Forelimb muscle (tissue), 1 donor: ENCODE measurements around the gene GDAP1L1. TPM values are rescaled to one million over a fixed set of nuclear protein-coding genes. Genes with fewer than 3 reads are reported as not detected.
"Not testable (repeated sequence)": the region's sequence is repeated elsewhere in the genome, so short reads cannot be mapped to it uniquely, and the experiment has no call there.

Experiments used
- DNase-seq: peaks from one replicate; pipeline ENCODE4 v3.0.0-alpha.2; 2013; ENCODE audit warnings: low read depth
- polyA plus RNA-seq: library from polyadenylated mRNA; unstranded; fragments of 120-200 nt; gene quantifications from one replicate; pipeline ENCODE4 v1.2.1, GENCODE V29; 2013; ENCODE audit not compliant: insufficient read length

GDAP1L1 gene
- polyA plus RNA-seq, 1 donor, result 0.46 TPM

DNA sequence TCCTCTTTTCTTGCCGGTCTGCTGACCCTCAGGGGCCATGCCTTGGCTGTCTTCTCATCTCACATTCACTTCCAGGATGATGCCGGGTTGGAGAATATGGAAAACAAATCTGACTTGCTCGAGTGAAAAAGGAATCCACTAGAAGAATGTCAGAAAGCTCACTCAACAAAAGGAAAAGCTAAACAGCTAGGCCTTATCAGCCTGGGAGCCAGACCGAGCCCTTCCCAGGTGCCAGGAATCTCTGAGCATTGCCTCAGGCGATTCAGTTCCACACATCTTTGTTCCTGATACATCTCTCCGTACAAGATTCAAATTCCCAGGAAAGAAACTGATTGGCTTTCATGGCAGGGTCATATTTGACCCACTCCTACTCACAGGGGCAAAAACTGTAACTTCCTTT, 27.3 kb upstream of the GDAP1L1 start:
- DNase-seq, result no peak

DNA sequence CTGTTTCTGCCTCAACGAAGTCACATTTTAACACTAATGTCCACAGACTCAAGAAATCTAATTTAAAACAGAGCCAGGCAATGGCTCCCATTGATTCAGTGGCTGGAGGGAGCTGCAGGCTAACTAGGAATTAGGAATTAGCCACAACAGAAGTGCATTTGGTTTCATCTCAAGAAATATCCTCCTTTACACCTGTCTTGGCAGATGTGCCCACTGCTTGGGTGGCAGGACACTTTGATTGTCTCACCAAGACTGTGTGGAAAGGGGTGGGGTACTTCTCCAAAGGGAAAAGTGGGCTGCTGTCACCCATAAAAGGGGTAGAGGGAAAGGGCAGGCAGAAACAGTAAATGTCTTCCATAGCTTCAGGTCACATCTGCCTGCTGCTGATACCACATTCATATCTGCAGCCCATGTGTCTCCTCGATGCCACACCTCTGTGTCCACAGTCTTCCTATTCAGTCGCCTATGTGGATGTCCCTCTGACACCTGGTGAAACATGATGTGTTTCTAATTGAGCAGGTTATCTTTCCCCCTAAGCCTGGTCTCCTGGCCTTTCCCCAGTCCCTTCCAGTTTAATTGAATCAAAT, 25.6 kb upstream of the GDAP1L1 start:
- DNase-seq, result no peak

- DNase-seq, result no peak
Observed at GRCh38 chr20:44222027-44222426, 25.1 kb upstream of the GDAP1L1 start.

DNA sequence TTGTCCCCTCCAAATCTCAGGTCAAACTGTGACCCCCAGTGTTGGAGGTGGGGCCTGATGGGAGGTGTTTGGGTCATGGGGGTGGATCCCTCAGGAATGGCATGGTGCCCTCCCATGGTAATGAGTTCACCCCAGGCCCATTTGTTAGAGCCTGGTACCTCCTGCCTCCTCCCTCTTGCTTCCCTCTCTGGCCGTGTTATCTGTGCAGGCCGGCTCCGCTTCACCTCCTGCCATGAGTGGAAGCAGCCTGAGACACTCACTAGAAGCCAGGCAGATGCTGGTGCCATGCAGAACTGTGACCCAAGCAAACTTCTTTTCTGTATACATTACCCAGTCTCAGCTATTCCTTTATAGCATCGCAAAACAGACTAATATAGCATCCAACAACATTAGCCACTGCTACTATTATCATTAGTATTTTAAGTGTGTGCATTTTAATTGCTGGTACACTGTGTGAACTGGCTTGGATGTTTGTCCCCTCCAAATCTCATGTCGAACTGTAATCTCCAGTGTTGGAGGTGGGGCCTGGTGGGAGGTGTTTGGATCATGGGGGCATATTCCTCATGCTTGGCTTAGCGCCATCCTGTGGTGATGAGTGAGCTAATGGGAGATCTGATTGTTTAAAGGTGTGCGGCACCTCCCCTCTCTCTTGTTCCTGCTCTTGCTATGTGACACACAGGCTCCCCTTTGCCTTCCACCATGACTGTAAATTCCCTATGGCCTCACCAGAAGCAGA, 24.3 kb upstream of the GDAP1L1 start:
- no peak for DNase-seq

GRCh38 chr20:44223721-44224120, 23.4 kb upstream of the GDAP1L1 start:
- DNase-seq, result no peak

DNA sequence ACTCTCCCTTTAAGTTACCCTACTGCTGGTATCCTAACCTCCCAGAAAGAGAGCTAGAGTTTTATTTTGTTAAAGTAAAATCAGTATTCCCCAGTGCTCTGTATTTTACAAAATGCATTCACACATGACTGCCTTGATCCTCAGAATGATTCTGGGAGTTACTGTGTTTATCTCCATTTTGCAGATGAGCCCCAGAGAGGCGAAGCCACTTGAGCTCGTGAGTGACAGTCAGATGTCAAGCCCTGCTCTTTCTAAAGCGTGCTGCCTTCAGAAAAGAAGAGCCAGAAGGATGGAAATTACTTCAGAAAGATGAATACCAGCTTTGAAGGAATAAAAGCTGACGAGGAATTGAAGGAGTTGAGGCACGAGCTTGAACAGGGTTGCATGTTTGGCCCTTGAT, 22.5 kb upstream of the GDAP1L1 start:
- DNase-seq, result no peak

DNA sequence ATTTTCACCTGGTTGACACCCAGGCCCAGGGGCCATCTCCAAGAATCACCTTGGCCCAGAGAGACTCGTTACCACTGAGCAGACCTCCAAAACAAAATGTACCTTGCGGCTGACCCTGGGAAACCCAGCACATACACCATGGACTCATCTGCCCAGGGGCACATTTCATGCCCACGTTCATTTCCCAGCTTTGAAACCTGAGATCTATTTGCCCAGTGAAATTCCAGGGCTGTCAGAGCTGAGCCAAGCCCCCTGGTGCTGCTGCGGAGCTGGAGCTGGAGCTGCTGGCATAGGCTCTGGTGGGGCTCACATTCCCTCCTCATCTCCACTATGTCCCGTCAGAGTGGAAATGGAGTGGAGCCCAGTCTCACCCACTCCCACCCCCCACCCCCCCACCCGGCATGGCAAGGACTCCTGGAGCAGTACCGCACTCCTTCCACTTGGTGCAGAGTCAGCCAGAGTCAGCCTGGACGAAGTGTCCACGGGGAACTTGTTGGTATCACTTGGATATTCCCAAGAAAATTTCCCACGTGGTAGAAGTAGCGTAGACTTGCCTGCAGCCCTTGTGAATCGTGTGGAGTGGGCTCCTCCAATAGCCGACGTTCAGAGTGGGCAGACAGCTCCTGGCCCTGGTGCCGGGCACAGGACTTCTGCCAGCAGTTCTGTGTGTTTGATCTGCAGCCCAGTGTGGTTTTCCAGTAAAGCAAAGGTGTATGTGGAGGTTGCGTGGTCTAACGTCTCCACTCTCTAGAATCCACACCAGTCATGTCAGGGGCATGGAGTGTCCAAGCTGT, 18.4 kb upstream of the GDAP1L1 start:
- DNase-seq, result no peak

GRCh38 chr20:44231193-44231592, 15.9 kb upstream of the GDAP1L1 start:
- DNase-seq, result no peak

DNA sequence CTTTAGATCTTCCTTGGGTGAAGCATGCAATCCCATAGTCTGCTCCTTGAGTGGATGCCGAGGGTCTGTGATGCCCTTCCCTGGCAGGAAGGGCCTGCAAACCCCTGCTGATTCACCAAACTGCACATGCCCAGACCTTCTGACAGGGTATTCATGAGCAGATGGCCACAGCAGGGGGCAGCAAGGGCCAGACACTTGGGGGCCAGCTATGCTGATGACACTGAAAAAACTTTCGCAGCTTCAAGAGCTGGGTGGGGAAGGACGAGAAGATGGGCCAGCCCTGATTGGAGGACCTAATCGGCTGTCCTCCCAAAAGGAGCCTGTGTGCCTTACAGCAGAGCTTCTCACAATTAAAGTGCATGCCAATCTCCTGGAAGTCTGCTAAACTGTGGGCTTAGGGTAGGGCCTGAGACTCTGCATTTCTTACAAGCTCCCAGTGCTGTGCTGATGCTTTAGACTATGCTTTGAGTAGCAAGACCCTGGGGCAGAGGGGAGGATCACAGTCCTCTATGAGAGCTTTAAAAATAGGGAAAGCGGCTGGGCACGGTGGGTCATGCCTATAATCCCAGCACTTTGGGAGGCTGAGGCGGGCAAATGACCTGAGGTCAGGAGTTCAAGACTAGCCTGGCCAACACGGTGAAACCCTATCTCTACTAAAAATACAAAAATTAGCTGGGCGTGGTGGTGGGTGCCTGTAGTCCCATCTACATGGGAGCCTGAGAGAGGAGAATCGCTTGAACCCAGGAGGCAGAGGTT, 15.2 kb upstream of the GDAP1L1 start:
- no peak for DNase-seq

GRCh38 chr20:44232469-44232856, 14.6 kb upstream of the GDAP1L1 start:
- DNase-seq, result not testable (repeated sequence)

DNA sequence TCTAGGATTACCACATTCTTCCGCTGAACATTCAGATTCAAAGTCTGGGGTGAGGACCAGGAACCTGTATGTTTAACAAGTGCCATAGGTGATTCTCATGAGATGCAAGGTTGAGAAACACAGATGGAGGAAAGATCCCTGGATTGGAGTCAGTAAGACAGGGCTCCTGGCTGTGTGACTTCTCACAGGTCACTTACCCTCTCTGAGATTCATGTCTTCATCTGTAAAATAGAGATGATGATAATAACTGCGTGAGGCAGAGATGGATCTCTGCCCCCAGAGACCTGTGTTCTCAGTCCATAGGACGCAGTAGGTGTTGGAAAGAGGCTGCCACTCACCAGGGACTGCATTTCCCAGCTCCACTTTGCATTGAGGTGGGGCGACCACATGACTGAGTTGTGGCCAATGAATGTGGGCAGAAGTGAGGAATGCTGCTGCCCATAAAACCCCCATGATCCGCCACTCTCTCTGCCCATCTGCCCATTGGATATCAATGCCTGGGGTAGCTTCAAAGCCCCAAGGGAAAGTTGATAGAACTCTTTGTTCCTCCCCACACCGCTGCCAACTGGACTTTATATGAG, 13.6 kb upstream of the GDAP1L1 start:
- DNase-seq, result no peak

DNA sequence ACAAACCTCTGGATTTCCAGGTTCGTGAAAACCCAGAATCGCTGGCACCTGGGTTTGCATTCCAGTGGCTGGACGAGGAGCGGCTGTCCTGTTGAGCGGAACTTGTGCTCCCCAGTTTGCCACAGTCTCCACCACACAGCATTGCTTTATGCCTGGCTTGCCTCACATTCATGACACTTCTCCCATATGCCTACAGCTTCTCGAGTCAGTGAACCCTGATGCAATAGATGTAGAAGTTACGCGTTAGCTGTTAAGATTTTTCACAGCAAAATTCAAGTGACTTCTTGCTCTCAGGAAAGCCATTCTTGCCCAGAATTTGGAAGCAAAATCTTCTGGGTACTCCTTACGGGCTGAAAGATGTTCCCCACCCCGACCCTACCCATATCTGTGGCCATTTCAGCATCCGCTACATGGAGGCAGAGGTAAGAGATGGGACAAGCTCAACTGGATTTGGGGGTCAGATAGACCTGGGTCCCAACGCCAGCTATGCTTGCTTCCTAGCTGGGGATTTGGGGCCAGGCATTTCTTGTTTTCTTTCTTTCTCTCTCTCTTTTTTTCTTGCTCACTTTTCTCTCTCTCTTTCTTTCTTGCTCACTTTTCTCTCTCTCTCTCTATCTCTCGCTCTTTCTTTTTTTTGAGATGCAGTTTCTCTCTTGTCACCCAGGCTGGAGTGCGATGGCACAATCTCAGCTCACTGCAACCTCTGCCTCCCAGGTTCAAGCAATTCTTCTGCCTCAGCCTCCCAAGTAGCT, 12.4 kb upstream of the GDAP1L1 start:
- no peak for DNase-seq

DNA sequence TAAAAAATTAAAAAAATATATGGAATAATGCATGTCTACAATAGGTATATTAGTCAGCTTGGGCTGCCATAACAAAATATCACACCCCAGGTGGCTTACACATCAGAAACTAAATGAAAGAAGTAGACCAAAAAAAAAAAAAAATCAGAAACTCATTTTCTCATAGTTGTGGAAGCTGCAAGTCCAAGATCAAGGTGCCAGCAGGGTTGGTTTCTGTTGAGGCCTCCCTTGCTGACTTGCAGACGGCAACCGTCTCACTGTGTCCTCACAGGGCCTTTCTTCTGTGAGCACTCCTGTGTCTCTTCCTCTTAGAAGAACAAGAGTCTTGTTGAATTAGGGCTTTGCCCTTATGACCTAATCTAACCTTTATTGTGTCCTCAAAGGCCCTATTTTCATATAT, 11.4 kb upstream of the GDAP1L1 start:
- DNase-seq, result no peak

GRCh38 chr20:44236840-44237239, 10.3 kb upstream of the GDAP1L1 start:
- not testable (repeated sequence) for DNase-seq

- DNase-seq, result no peak
Observed at GRCh38 chr20:44241796-44242195, 5.3 kb upstream of the GDAP1L1 start.

DNA sequence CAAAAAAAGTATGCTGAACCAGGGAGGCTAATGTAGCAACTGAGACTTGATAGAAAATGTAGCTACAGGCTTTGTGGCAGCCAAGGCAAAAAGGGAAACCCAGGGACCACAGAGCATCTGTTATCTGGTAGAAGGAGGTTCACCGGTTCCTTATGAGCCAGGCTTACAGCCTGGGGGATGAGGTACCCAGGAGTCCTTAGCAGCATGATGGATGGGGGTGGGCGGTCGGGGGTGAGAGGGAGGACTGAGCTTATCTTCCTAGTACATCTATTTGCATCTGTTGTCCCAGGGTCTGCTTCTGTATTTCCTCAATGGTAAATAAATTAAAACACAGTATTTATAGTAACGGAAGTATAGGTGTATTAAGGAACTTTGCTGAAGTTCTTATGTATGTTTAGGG, 1.1 kb upstream of the GDAP1L1 start:
- no peak for DNase-seq

DNA sequence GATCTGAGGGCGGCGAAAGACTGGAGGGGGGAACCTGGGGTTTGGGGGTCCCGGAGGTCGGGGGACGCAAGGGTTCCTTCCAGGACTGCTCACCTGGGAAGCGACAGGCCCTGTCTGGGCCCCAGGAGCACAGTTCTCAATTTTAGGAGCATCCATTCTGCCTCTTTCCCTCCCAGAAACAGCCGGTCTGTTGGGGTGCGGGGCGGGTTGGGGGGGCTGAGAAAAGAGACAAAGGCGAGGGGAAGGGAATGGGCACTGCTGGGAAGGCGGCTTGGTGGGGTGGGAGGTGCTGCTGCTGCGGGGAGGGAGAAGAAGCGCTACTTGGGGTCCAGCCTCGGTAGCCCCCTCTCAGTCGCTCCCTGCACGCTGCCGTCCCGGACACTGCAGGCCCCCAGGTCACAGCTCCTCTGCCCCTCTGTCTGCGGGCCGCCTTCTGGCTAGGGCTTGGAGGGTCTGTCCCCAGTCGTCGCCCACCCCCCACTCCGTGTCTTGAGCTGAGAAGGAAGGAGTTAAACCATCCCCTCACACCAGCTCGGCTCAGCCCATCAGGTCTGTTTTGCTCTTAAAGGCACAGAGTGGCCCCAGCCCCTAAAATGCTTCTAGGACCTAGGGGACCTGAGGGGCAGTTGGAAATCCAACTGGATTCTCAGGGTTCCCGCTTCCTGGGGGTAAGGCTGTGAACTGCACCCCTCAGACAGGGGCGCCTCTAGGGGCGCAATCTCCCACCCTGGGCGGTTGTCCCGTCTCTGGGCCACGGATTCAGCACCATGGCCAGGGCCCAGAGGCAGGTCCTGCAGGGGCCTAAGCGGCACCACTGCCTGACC, 690 bp downstream of the GDAP1L1 start:
- DNase-seq, result no peak

DNA sequence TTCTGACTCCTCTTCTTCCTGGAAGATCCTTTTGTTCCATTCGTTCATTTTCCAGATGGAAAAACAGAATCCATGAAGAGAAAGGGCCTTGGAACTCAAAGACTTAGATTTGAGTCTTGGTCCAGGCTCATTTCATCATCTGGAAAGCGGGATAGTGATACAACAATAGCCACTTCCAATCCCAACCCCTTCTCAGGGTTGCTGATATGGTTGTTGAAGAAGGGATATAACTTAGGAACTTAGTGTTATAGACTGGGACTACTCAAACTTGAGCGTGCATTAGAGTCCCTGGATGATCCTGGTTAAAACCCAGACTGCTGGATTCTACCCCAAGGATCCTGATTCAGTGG, 1.3 kb downstream of the GDAP1L1 start:
- no peak for DNase-seq

DNA sequence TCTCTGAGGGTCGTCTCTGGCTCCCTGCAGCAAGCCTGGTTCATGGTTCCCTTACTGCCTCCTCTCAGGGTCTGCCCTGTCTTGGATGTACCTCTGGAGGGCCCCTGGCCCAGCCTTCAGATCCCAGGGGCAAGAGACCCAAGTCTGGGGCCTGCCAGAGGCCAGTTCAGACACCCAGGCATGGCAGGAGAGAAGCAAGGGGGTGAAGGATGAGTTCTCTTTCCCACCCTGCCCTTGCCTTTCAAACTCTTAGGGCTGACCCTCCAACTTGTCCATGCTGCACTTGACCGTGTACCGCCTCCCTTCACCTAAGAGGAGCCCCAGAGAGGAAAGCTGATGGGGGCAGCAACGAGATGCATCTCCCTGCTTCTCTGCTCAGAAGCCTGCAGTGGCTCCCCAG, 4.2 kb downstream of the GDAP1L1 start:
- no peak for DNase-seq

DNA sequence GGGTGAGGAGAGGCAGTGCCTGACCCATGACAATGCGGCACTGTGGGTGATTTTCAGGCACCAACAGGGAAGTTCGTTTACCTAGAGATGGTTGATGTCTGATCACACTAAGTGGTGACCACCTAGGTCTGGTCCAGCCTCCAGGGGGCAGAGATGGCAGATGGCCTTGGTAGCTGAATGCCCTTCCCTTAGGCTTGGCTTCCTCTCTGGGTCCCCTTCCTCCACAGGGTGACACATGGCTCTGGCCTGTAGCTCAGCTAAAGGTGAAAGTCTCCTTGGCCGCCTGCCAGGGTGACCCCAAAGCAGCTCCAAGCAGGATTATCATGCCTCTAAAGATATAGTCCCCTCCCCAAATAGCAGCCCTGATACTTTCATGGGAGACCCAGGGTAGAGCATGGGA, 6.4 kb downstream of the GDAP1L1 start:
- DNase-seq, result no peak
